Memory B cell (primary cell): ENCODE measurements around the gene AP5Z1.

Experiments used
- ATAC-seq: fragments of 150-1000 bp; cut with Tn5 transposase; 2 replicates; pipeline ENCODE4 v1.10.0; 2021; ENCODE audit warnings: low read depth, mild to moderate bottlenecking, moderate library complexity
- DNase-seq, 2 donors: peaks; one replicate each; pipeline ENCODE4 v3.0.0; 2022; ENCODE audit warnings: low spot score in 2 of 2
- H3K27ac Mint-ChIP-seq: one replicate; pipeline ENCODE4 v1.8.0; 2022; ENCODE audit warnings: mild to moderate bottlenecking, moderate library complexity, mixed read lengths
- H3K27me3 Mint-ChIP-seq: one replicate; pipeline ENCODE4 v1.8.0; 2022; ENCODE audit warnings: mixed read lengths
- H3K36me3 Mint-ChIP-seq: one replicate; pipeline ENCODE4 v1.8.0; 2022; ENCODE audit warnings: mild to moderate bottlenecking, mixed read lengths
- H3K4me1 Mint-ChIP-seq: one replicate; pipeline ENCODE4 v1.8.0; 2022; ENCODE audit warnings: mixed read lengths
- H3K4me3 Mint-ChIP-seq: one replicate; pipeline ENCODE4 v1.8.0; 2022; ENCODE audit warnings: mild to moderate bottlenecking, moderate library complexity, mixed read lengths
- H3K9me3 Mint-ChIP-seq: one replicate; pipeline ENCODE4 v1.8.0; 2022; ENCODE audit warnings: mixed read lengths

AP5Z1 gene

GRCh38 chr7:4805110-4805983, 29.9 kb downstream of the AP5Z1 start:
- Mint-ChIP-seq H3K27me3 (peaks cover 15% of the 10 kb centered on the region), H3K4me1 (peaks cover 8% of the 10 kb centered on the region), H3K27ac (no peak overlapping the region), H3K4me3 (no peak overlapping the region), H3K9me3 (no peaks in the 10 kb centered on the region), H3K36me3 (no peaks in the 10 kb centered on the region)
- DNase-seq: no peak
- no peak for ATAC-seq

- Mint-ChIP-seq H3K27me3 (peaks cover 17% of the 10 kb centered on the region), H3K4me1 (peaks cover 8% of the 10 kb centered on the region), H3K36me3 (no peaks in the 10 kb centered on the region), H3K27ac (no peak overlapping the region), H3K9me3 (no peaks in the 10 kb centered on the region), H3K4me3 (no peak overlapping the region)
- DNase-seq (no peak), ATAC-seq (no peak)
These were observed 30.5 kb downstream of the AP5Z1 start for GRCh38 chr7:4805984-4806300.

GRCh38 chr7:4806983-4807597, 31.7 kb downstream of the AP5Z1 start:
- H3K27ac Mint-ChIP-seq: no peak overlapping the region
- peaks cover 8% of the 10 kb centered on the region for H3K4me1 Mint-ChIP-seq
- no peak for DNase-seq
- no peak for ATAC-seq
- peaks cover 17% of the 10 kb centered on the region for H3K27me3 Mint-ChIP-seq
- H3K9me3 Mint-ChIP-seq: no peaks in the 10 kb centered on the region
- no peaks in the 10 kb centered on the region for H3K36me3 Mint-ChIP-seq
- H3K4me3 Mint-ChIP-seq: no peak overlapping the region

- Mint-ChIP-seq H3K27ac (no peak overlapping the region), H3K4me3 (no peak overlapping the region)
These were observed 32.2 kb downstream of the AP5Z1 start for GRCh38 chr7:4807598-4808016.

GRCh38 chr7:4808026-4808425, 32.6 kb downstream of the AP5Z1 start:
- Mint-ChIP-seq H3K4me3 (no peak overlapping the region), H3K36me3 (peaks cover 2% of the 10 kb centered on the region), H3K27ac (no peak overlapping the region), H3K4me1 (peaks cover 8% of the 10 kb centered on the region), H3K9me3 (peaks cover 3% of the 10 kb centered on the region), H3K27me3 (peaks cover 22% of the 10 kb centered on the region)
- ATAC-seq (no peak), DNase-seq (no peak)

More at GRCh38 chr7:4807598-4808016, 32.2 kb downstream of the AP5Z1 start:
- DNase-seq (no peak), ATAC-seq (no peak)
- peaks cover under 1% of the 10 kb centered on the region for H3K9me3 Mint-ChIP-seq
- no peaks in the 10 kb centered on the region for H3K36me3 Mint-ChIP-seq
- H3K27me3 Mint-ChIP-seq: peaks cover 18% of the 10 kb centered on the region
- peaks cover 8% of the 10 kb centered on the region for H3K4me1 Mint-ChIP-seq

GRCh38 chr7:4808565-4808964, 33.1 kb downstream of the AP5Z1 start:
- H3K27ac Mint-ChIP-seq: no peak overlapping the region
- H3K9me3 Mint-ChIP-seq: peaks cover 3% of the 10 kb centered on the region
- DNase-seq (no peak), ATAC-seq (no peak)
- peaks cover 23% of the 10 kb centered on the region for H3K27me3 Mint-ChIP-seq
- peak overlapping the region; percentile 41 for H3K4me3 Mint-ChIP-seq
- H3K36me3 Mint-ChIP-seq: peaks cover 2% of the 10 kb centered on the region
- H3K4me1 Mint-ChIP-seq: peaks cover 8% of the 10 kb centered on the region

- Mint-ChIP-seq H3K4me3 (peak overlapping the region; percentile 80), H3K27ac (no peak overlapping the region), H3K4me1 (peaks cover 8% of the 10 kb centered on the region), H3K27me3 (peaks cover 27% of the 10 kb centered on the region), H3K9me3 (peaks cover 3% of the 10 kb centered on the region), H3K36me3 (peaks cover 2% of the 10 kb centered on the region)
- ATAC-seq: peak; percentile 56
- no peak for DNase-seq
These were observed 33.7 kb downstream of the AP5Z1 start for GRCh38 chr7:4809091-4809591.

GRCh38 chr7:4809666-4810065, 34.2 kb downstream of the AP5Z1 start:
- Mint-ChIP-seq H3K4me1 (peaks cover 8% of the 10 kb centered on the region), H3K27me3 (peaks cover 30% of the 10 kb centered on the region), H3K27ac (no peak overlapping the region), H3K36me3 (peaks cover 2% of the 10 kb centered on the region), H3K9me3 (peaks cover 3% of the 10 kb centered on the region), H3K4me3 (peak overlapping the region; percentile 46)
- ATAC-seq: no peak
- DNase-seq: no peak

GRCh38 chr7:4814433-4814832, 39.0 kb downstream of the AP5Z1 start:
- peaks cover 3% of the 10 kb centered on the region for H3K9me3 Mint-ChIP-seq
- no peak for ATAC-seq
- H3K4me3 Mint-ChIP-seq: no peak overlapping the region
- H3K27me3 Mint-ChIP-seq: peaks cover 19% of the 10 kb centered on the region
- DNase-seq: no peak
- no peaks in the 10 kb centered on the region for H3K4me1 Mint-ChIP-seq
- H3K36me3 Mint-ChIP-seq: peaks cover 2% of the 10 kb centered on the region
- H3K27ac Mint-ChIP-seq: no peak overlapping the region

GRCh38 chr7:4815121-4815520, 39.7 kb downstream of the AP5Z1 start:
- DNase-seq (no peak), ATAC-seq (no peak)
- H3K27me3 Mint-ChIP-seq: peaks cover 19% of the 10 kb centered on the region
- peaks cover 3% of the 10 kb centered on the region for H3K9me3 Mint-ChIP-seq
- no peak overlapping the region for H3K27ac Mint-ChIP-seq
- H3K4me3 Mint-ChIP-seq: no peak overlapping the region
- H3K4me1 Mint-ChIP-seq: no peaks in the 10 kb centered on the region
- H3K36me3 Mint-ChIP-seq: peaks cover 2% of the 10 kb centered on the region

GRCh38 chr7:4815609-4816418, 40.4 kb downstream of the AP5Z1 start:
- Mint-ChIP-seq H3K4me3 (no peak overlapping the region), H3K27me3 (peaks cover 15% of the 10 kb centered on the region), H3K4me1 (no peaks in the 10 kb centered on the region), H3K27ac (no peak overlapping the region), H3K36me3 (peaks cover 2% of the 10 kb centered on the region), H3K9me3 (peaks cover 3% of the 10 kb centered on the region)
- DNase-seq (no peak), ATAC-seq (no peak)

GRCh38 chr7:4816419-4817080, 41.1 kb downstream of the AP5Z1 start:
- no peaks in the 10 kb centered on the region for H3K4me1 Mint-ChIP-seq
- H3K4me3 Mint-ChIP-seq: no peak overlapping the region
- peaks cover 2% of the 10 kb centered on the region for H3K36me3 Mint-ChIP-seq
- H3K27ac Mint-ChIP-seq: no peak overlapping the region
- DNase-seq (no peak), ATAC-seq (no peak)
- peaks cover 3% of the 10 kb centered on the region for H3K9me3 Mint-ChIP-seq
- H3K27me3 Mint-ChIP-seq: peaks cover 15% of the 10 kb centered on the region

GRCh38 chr7:4817178-4817901, 41.9 kb downstream of the AP5Z1 start:
- H3K27me3 Mint-ChIP-seq: peaks cover 17% of the 10 kb centered on the region
- no peak overlapping the region for H3K4me3 Mint-ChIP-seq
- no peak for ATAC-seq
- DNase-seq: no peak
- peaks cover 2% of the 10 kb centered on the region for H3K36me3 Mint-ChIP-seq
- peaks cover 3% of the 10 kb centered on the region for H3K9me3 Mint-ChIP-seq
- H3K27ac Mint-ChIP-seq: no peak overlapping the region
- no peaks in the 10 kb centered on the region for H3K4me1 Mint-ChIP-seq
